ENCODE measurements around the gene MED1. TPM values are rescaled to one million over a fixed set of nuclear protein-coding genes. Genes with fewer than 3 reads are reported as not detected.
"Not testable (repeated sequence)": the region's sequence is repeated elsewhere in the genome, so short reads cannot be mapped to it uniquely, and the experiment has no call there.

The MED1 gene
- total and polyA plus RNA-seq, 9 of the 15 experiments (the other 6 are each of a cell fraction or from before 2014, with no cell fraction given), result 14.0 to 59.8 (median 46.7) TPM

GRCh38 chr17:39483506-39483905 lies 32.4 kb upstream of the MED1 start:
- no peaks in the 10 kb centered on the region for H4K20me1 ChIP-seq (replicated peaks; ENCODE audit: control insufficient read depth, insufficient read depth, low read length)
- no peaks in the 10 kb centered on the region for H3K27me3 ChIP-seq (ENCODE audit: control insufficient read depth in 2 of 2, insufficient read depth in 2 of 2, low read length in 2 of 2)
- peaks cover 61% of the 10 kb centered on the region for H3K36me3 ChIP-seq (ENCODE audit: control insufficient read depth, insufficient read depth, low read length)
- intact Hi-C loops (cut with micrococcal nuclease), result no loop called here
- H3K9ac ChIP-seq (ENCODE audit: insufficient read depth in 1 of 2, low read depth in 2 of 2, low read length in 2 of 2), result no peak overlapping the region
- ChIA-PET CTCF (ENCODE audit: low intra/inter-chr PET ratio) (no interaction called here), POLR2A (interaction anchor here (0.9 to 5.9 kb wide), 2 partner anchors 15 to 21 kb away, joined by 3 to 26 read pairs; partner anchors contain the start of gene CDK12)
- in situ Hi-C loops (cut with MboI), result no loop called here
- H3K9me1 ChIP-seq (ENCODE audit: control insufficient read depth, insufficient read depth, low read length), result no peaks in the 10 kb centered on the region
- H3K9me3 ChIP-seq (replicated peaks; ENCODE audit: control insufficient read depth, insufficient read depth, low read depth, low read length), result no peaks in the 10 kb centered on the region
- H3K79me2 ChIP-seq (ENCODE audit: control insufficient read depth, insufficient read depth, low read length), result peaks cover 38% of the 10 kb centered on the region
- BruUV-seq (replicated peaks), result no TSS peak
- WGBS (ENCODE audit: insufficient coverage, low coverage, missing lambda C conversion rate), result 98% methylated on average over 6 of the region's 6 CpGs
- no peak overlapping the region for H2AFZ ChIP-seq (ENCODE audit: low read depth, low read length)
- peaks cover 0 to 3% of the 10 kb centered on the region in 2 experiments; a peak in 3 of 5 replicates for H3K4me1 ChIP-seq (replicated peaks in 1 of 2; ENCODE audit: control insufficient read depth in 2 of 2, insufficient read depth in 2 of 2, low read length in 2 of 2)
- DNase-seq (ENCODE audit: extremely low read depth in 1 of 4, low spot score in 3 of 4) (no peak), ATAC-seq (no peak), FAIRE-seq (no peak)
- no peak overlapping the region for H3K4me3 ChIP-seq
- TF ChIP-seq ZNF695 (CRISPR knock-in tag; IDR thresholded peaks at IDR 0.05) (no peak), U2AF2 (optimal IDR thresholded peaks at IDR 0.05; ENCODE audit: low read depth, low read length) (no peak), ZFX (CRISPR knock-in tag; IDR thresholded peaks at IDR 0.05) (no peak), DMBX1 (CRISPR knock-in tag; IDR thresholded peaks at IDR 0.05; ENCODE audit: borderline replicate concordance) (no peak), ZNF444 (CRISPR knock-in tag; IDR thresholded peaks at IDR 0.05) (no peak)
- TF ChIP-seq, protein P1, sequence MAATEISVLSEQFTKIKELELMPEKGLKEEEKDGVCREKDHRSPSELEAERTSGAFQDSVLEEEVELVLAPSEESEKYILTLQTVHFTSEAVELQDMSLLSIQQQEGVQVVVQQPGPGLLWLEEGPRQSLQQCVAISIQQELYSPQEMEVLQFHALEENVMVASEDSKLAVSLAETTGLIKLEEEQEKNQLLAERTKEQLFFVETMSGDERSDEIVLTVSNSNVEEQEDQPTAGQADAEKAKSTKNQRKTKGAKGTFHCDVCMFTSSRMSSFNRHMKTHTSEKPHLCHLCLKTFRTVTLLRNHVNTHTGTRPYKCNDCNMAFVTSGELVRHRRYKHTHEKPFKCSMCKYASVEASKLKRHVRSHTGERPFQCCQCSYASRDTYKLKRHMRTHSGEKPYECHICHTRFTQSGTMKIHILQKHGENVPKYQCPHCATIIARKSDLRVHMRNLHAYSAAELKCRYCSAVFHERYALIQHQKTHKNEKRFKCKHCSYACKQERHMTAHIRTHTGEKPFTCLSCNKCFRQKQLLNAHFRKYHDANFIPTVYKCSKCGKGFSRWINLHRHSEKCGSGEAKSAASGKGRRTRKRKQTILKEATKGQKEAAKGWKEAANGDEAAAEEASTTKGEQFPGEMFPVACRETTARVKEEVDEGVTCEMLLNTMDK (IDR thresholded peaks at IDR 0.05; ENCODE audit: borderline replicate concordance, insufficient read depth, low read depth, low read length, poor library complexity, severe bottlenecking), result no peak
- TF ChIP-seq, protein P2, sequence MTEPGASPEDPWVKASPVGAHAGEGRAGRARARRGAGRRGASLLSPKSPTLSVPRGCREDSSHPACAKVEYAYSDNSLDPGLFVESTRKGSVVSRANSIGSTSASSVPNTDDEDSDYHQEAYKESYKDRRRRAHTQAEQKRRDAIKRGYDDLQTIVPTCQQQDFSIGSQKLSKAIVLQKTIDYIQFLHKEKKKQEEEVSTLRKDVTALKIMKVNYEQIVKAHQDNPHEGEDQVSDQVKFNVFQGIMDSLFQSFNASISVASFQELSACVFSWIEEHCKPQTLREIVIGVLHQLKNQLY (CRISPR knock-in tag; conservative IDR thresholded peaks at IDR 0.05), result no peak
- H3K4me2 ChIP-seq (ENCODE audit: insufficient read depth, low read length), result no peak overlapping the region
- no peak overlapping the region for H3K27ac ChIP-seq (ENCODE audit: extremely low read depth, low read depth, low read length)

GRCh38 chr17:39479631-39480030 lies 28.6 kb upstream of the MED1 start:
- WGBS (ENCODE audit: insufficient coverage, low coverage, missing lambda C conversion rate), result 84% methylated on average over 7 of the region's 8 CpGs
- ATAC-seq; H3K9me3 ChIP-seq (replicated peaks; ENCODE audit: control insufficient read depth, insufficient read depth, low read depth, low read length); H3K9ac ChIP-seq (ENCODE audit: insufficient read depth in 1 of 2, low read depth in 2 of 2, low read length in 2 of 2); H3K4me1 ChIP-seq (replicated peaks in 1 of 2; ENCODE audit: control insufficient read depth in 2 of 2, insufficient read depth in 2 of 2, low read length in 2 of 2); DNase-seq (ENCODE audit: extremely low read depth in 1 of 4, low spot score in 3 of 4); in situ Hi-C loops (cut with MboI); H3K27me3 ChIP-seq (ENCODE audit: control insufficient read depth in 2 of 2, insufficient read depth in 2 of 2, low read length in 2 of 2); FAIRE-seq; H3K9me1 ChIP-seq (ENCODE audit: control insufficient read depth, insufficient read depth, low read length); intact Hi-C loops (cut with micrococcal nuclease); H2AFZ ChIP-seq (ENCODE audit: low read depth, low read length); H4K20me1 ChIP-seq (replicated peaks; ENCODE audit: control insufficient read depth, insufficient read depth, low read length); H3K27ac ChIP-seq (ENCODE audit: extremely low read depth, low read depth, low read length); H3K4me3 ChIP-seq; H3K4me2 ChIP-seq (ENCODE audit: insufficient read depth, low read length); CTCF ChIA-PET (ENCODE audit: low intra/inter-chr PET ratio); BruUV-seq (replicated peaks): not testable (repeated sequence)
- POLR2A ChIA-PET, result interaction anchor here (0.7 to 5.9 kb wide), 6 partner anchors 9 to 593 kb away, joined by 3 to 26 read pairs (median 4); partner anchors contain the start of gene CDK12
- Histone ChIP-seq H3K79me2 (ENCODE audit: control insufficient read depth, insufficient read depth, low read length) (peaks cover 27% of the 10 kb centered on the region), H3K36me3 (ENCODE audit: control insufficient read depth, insufficient read depth, low read length) (peaks cover 63% of the 10 kb centered on the region; the same call in 2 of the 3 replicates)

All from K562 (cell line).